GM18909 (cell line): Measurements from ENCODE around the gene BTBD19.
A peak's percentile ranks its signal among the peaks of the same experiment; 100 is the strongest.
"Not testable (repeated sequence)": the region's sequence is repeated elsewhere in the genome, so short reads cannot be mapped to it uniquely, and the experiment has no call there.

ENCODE experiments used
- ATAC-seq: cut with Tn5 transposase; IDR thresholded peaks from one replicate; pipeline ENCODE4 v1.9.1; 2021; ENCODE audit warnings: mild to moderate bottlenecking; ENCODE audit not compliant: unreplicated experiment, poor library complexity

BTBD19 gene

DNA sequence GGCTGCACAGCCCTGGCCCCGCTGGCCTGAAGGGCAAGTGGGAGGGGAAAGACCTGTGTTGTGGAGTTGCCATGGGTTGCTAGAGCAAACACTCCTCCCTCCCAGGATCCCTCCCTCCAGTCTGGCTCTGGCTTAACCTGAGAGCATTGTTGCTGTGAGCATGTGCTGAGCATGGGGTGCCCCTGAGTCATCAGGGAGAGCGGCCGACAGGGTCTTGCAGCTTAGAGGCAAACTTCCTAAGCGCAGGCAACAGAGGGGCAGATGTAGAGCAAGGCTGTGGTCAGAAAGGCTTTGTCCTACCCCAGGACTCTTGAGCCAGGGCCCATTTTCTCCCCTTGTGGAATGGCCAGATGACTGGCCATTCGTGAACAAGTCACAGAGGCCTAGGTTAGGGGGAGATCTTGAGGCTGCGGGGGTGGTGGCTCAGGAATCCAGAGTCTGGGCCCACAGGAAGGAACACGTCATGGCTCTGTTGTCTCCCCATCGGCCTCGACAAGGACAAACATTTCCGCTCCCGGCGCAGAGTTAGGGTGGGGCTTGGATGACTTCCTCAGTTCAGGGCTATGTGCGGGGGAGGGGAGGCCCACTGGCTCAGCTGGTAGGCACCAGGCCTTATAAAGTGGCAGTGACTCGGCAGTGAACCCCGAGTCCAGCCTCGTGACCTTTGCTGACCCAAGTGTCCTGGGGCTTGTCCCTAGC is 810 bp upstream of the BTBD19 start:
- ATAC-seq: peak; percentile 40

DNA sequence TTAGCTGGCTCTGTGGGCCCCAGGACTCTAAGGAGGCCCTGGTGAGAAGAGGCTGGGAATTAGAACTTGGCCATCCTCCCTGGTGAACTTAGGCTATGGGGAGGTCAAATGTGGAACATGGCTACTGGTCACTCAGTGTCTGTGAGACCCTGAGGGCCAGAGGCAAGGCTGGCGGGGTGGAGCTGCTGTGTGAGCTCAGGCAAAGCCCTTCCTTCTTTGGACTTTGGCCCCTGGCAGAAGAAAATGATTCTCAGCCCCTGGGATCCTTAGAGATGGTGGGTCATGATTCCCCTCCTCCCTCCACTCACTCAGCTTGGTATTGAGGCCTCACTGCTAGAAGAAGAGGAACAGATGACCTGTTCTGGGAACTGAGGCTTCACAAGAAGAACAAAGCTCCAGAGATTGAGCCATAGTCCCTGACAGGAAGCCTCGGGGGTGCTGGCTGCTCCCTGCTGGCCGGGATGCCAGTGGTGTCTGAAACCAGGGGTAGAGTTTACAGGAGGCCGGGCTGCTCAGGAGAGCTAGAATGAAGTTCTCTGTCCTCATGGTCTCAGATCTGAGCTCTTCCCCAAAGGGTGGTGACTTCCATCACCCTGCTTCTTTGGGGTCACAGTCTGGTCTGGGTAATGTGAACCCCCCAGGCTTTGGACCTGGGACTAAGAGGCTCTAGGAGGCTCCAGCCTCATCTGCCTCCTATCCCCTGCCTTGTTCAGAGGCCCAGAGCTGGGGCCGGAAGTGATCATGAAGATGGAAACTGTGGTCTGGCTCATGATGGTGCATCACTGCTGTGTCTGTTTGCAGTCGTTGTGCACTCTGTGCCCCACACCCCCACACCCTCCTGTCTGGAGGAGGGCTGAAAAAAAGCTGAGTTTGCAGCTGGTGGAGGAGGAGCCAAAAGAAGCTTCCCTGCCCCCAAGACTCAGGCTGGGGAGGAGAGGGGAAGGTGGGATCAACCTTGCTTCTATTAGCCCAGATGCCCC is 905 bp downstream of the BTBD19 start:
- ATAC-seq: peak; percentile 50

DNA sequence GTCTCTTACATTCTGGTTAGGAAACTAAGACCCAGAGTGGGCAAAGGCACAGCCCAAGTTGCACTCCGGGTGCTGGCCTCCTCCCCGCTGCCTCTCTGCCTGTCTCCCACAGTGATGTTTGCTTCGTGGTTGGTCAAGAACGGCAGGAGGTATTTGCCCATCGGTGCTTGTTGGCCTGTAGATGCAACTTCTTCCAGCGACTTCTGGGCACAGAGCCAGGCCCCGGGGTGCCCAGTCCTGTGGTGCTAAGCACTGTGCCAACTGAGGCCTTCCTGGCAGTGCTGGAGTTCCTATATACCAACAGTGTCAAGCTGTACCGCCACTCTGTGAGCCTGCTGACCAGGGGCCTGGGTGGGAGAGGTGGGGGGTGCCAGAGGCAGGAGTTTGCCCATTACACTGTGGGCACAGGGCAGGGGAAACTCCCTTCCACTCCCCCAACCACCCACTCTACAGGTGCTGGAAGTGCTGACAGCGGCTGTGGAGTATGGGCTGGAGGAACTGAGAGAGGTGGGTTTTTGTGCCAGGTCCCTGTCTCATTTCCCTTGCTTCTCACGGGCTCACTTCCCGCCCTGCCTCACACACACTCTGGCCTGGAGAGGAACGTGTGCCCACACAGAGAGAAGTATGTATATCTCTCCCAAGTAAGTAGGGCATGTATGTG is 1.9 kb downstream of the BTBD19 start:
- ATAC-seq: no peak

DNA sequence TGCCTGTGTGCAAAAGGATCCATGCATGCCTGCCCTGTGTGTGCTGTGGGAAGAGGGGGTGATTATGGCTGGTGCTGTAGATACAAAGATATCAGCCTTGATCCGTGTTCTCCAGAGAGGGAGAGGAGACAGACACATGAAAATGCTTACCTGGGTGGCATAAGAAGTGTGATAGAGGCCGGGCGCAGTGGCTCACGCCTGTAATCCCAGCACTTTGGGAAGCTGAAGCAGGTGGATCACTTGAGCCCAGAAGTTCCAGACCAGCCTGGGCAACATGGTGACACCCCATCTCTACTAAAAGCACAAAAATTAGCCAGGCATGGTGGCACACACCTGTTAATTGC is 2.4 kb downstream of the BTBD19 start:
- ATAC-seq: not testable (repeated sequence)

DNA sequence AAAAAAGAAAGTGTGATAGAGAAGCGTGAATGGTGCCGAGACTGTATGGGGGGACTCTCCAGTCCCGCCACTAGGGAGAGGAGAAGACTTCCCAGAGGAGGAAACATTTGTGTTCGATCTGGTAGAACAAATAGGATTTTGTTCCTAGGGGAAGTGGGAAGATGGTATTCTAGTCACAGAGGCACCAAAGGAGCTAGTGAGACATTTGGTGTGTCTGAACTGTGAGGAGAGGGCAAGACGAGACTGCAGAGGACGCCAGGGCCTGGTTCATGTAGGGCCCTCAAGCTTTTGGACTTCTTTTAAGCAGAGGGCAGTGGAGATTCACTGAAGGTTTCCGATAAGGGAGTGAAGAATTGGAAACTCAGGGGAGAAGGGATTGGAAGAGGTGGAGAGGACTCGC is 2.9 kb downstream of the BTBD19 start:
- no peak for ATAC-seq

DNA sequence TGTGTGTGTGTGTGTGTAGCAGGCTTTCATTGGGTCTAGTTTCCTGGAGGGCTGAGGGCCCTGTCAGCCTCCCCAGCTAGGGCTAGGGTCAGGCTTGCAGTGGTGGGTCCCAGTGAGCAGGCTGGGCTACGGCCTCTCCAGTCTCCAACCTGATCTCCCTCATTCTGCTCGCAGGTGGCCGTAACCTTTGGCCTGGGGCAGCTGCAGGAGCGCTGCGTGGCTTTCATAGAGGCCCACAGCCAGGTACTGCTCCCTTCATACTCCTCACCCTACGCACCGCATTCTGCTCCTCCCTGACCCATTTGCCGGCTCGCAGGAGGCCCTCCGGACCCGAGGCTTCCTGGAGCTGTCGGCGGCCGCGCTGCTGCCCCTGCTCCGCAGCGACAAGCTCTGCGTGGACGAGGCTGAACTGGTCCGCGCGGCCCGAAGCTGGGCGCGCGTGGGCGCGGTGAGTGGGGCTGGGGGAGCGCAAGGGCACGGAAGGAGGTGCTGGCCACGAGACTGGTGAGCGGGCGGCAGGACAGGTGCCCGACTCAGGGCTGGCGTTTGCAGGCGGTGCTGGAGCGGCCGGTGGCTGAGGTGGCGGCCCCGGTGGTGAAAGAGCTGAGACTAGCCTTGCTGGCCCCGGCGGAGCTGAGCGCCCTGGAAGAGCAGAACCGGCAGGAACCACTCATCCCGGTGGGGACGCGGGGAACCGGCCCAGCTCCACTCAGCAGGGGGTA is 4.7 kb downstream of the BTBD19 start:
- ATAC-seq: no peak

DNA sequence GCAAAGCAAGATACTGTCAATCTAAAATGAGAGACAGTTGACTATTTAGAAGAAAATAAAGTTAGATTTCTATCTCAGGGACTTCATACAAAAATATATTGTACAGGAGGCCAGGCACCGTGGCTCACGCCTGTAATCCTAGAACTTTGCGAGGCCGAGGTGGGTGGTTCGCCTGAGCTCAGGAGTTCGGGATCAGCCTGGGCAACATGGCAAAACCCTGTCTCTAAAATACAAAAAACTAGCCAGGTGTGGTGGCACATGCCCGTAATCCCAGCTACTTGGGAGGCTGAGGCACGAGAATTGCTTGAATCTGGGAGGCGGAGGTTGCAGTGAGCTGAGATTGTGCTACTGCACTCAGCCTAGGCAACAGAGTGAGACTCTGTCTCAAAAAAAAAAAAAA is 7.6 kb downstream of the BTBD19 start:
- not testable (repeated sequence) for ATAC-seq

DNA sequence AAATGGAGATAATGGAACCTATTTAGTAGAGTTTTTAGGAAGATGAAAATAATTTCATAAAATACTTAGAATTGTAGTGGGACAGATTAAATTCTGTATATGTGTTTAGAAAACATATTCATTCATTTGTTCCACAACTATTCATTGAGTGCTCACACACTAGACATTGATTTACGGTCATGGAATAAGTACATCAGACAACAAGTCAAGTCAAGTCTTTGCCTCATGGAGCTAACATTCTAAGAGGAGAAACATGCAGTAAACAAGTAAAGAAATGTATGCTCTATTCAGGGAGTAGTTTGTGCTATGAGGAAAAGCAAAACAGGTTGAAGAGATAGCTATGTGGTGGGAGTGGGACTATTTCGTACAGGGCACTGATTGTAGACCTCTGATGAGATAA is 9.0 kb downstream of the BTBD19 start:
- no peak for ATAC-seq

DNA sequence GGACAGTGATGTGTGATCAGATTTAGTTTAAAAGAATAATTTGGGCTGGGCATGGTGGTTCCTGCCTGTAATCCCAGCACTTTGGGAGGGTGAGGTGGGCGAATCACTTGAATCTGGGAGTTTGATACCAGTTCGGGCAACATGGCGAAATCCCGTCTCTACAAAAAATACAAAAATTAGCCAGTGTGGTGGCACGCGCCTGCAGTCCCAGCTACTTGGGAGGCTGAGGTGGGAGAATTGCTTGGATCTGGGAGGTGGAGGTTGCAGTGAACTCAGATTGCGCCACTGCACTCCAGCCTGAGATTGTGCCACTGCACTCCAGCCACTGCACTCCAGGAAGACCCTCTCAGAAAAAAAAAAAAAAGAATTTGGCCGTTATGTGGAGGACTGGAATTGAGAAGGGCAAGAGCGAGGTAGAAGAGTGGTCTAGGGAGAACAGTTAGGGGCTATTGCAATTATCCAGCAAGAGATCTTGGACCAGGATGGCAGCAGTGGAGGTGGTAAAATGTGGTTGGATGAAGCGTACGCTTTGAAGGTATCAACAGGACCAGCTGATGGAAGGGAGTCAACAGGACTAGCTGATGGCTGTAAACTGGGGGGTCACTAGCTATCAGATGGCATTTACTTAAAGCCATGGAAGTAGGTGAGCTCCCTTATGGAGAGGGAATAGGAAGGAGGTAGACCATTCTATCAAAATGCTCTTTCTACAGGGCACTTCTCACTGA is 9.6 kb downstream of the BTBD19 start:
- no peak for ATAC-seq

DNA sequence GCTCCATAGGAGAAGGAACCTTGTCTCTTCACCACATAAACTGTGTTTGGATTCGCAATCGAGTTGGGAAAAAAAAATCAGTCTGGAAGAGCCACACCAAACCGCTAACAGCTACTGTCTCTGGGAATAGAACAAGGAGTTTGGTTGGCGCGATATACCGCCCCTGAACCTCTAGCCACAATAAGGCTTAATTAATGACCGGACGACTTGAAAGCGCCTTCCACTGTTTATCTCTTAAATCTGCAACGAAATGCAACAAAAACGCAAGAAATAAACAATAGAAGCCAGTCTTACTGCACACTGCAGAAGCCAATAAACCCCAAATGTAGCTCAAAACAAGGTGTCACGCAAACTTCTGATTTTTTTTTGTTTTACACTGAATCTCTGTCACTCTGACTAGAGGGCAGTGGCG is 10.9 kb downstream of the BTBD19 start:
- no peak for ATAC-seq

DNA sequence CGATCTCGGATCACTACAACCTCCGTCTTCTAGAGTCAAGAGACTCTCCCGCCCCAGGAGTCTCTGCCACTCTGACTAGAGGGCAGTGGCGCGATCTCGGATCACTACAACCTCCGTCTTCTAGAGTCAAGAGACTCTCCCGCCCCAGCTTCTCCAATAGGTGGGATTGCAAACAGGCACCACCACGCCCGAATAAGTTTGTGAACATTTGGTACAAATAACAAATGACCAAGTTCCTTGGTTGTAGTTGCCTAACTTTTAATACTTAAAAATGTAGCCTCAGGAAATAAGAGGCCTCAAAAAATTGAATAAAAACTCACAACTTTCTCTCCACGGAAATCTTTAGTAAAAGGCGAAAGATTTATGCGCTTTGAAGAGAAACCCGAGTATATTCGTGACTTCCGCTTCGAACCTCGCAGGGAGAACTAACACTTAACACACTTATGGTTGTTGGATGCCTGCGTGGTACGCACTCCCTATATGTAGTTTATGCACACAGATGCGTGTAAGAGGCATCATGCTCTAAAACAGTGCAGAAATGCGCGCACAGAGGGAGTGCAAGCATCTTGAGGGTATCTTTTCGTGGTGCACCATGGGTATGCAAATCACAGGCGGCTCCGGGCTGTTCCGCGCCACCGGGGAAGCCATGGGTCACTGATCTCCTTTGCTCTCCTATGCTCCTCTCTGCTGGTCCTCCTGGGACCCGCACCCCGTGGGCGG is 11.4 kb downstream of the BTBD19 start:
- peak; percentile 84 for ATAC-seq

DNA sequence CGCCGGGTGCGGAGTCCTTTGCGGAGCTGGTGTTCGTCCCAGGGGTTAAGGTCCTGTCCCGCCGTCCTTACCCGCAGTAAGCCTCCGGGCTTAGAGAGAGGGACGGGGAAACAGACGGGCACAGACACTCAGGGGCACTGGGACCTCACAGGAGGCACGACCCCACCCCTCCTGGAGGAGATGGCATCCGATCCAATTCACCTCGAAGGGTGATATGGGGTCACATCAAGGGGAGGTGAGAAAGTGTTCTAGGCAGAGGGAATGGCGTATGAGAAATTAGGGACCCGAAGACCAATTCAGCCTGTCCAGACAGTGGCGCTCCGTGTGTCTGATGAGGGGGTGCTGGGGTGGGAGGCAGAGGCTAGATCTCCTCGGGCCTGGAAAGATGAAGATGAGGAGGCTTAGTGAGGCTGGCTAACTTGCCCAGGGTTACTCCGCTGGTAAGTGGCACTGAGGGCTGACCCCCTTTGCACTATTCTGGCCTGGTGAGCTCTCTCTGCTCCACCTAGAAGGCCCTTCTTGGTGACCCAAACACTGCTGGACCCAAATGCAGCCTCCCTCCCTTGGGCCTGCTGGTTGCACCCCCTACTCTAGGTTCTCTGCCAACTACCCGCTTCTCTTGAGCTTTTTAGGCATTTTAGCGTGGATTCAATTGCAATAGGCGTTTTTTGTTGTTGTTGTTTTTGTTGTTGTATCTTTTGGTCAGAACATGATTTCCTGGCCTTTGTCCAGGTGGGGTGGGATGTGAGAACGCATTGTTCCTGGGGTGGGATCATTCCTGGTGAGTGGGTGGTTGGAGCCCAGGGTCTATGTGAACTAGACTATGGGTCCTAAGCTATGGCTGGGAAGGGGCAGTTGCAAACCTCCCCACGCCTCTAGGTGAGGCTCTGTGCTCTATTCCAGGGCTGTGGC is 12.3 kb downstream of the BTBD19 start:
- peak; percentile 8 for ATAC-seq

DNA sequence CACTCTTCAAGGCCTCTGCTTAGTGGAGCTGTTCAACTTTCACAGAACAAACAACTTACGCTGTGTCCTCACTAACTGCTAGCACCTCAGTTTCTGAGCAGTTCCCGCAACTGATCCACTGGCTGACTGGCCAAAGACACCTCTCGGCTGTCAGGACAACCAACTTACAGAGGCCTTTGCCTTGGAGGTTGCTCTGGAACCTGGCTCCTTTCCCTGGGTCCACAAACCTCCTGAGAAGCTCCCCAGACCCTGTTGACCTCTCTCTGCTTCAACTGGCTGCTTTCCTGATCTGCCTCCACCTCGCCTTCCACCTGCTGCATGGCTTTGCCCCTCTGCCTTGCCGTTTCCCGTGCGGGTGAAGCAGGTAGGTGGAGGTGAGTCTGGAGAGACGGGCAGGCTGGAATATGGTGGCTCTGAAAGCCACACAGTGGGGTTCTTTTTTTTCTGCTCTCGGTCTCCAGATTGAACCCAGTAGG is 13.0 kb downstream of the BTBD19 start:
- ATAC-seq: no peak

DNA sequence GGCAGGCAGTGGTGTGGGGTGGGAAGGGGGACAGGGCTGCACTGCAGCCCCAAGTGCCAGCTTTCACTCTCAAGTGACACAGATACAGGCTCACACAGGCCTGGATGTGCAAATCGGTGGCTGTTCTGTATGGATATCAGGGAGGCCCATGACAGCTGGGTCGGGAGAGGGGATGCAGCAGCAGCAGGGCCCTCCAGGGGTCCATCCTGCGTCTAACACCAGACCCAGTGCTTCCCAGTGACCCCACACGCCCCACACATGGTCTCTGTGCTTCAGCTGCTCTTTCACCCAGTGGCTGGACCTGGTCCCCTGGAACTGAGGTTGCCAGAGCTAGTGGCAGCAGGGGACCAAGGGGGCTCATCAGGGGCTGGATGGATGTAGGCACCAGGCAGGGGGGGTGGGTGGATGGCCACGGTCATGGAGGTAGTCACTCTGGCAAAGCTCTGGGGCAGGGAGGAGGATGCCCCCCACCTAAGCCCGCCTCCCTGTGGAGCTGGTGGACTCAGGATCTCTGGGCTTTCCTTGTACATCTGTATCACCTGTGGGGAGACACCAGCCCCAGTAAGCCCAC is 13.9 kb downstream of the BTBD19 start:
- ATAC-seq: no peak

DNA sequence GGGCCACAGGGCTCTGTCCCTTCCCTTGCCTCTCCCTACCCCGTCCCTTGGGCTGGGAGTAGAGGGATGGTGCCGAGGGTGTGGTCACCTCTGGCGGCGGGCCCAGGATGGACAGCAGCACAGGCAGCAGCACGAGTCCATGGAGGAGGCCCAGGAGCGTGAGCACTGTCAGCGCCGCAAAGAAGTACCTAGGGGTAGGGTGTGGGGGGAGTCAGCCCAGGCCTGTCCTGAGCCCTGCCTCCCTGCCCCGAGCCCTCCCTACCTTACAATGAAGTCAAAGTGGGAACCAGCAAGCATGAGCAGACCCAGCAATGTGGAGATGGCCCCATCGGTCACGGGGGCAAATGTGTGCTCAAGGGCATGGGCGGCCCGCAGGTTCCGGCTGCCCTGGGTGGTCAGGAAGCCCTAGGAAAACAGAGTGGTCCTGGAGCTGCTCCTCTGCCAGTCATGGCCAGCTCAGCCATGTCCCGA is 14.7 kb downstream of the BTBD19 start:
- ATAC-seq: no peak

DNA sequence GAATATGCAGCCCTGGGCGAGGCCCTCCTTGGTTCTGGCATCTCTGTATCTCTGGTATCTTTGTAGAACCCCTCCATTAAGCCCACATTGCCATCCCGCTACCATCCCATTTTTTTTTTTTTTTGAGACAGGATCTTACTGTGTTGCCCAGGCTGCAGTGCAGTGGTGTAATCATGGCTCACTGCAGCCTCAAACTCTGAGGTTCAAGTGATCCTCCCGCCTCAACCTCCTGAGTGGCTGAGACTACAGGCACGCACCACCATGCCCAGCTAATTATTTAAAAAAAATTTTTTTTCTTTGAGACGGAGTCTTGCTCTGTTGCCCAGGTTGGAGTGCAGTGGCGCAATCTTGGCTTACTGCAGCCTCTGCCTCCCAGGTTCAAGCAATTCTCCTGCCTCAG is 16.1 kb downstream of the BTBD19 start:
- ATAC-seq: not testable (repeated sequence)

DNA sequence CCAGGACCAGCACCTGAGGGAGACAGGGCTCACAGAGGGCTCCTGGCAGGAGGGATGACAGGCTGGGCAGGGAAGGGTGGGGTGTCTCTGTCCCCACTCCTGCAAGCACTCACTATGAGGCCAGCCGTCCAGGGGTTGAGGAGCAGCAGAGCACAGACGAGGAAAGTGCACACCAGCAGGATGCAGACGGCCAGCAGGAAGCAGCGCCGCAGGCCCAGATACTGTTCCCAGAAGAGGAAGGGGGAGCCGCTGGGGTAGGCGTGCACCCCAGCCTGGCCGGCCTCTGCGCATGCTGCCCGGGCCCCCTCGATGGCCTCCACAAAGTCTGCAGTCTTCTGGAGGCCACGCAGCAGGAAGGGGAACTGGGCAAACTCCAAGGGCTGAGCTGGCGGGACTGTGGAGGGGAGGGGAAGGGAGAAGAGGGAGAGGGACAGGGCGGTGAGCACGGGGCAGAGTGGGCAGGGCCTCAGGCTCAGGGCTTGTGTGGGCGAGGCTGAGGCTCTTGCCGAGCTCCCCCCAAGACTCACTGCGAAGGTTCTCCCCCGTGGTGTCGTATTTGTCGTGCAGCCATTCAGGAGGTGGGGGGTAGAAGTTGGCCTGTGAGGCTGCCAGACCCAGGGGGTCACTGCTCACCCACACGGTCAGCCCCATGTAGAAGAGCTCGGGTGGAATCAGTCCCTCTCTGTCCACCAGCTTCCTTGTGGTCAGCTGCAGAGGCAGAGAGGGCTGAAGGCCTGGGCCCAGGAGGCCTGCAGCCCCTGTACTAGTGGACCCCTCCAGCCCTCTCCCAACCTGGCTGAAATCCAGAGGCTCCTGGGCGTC is 18.3 kb downstream of the BTBD19 start:
- no peak for ATAC-seq
